ENCODE data around the gene CNNM3.

The CNNM3 gene

GRCh38 chr2:96815326-96816126 is 542 bp upstream of the CNNM3 start:
- peak overlapping the region; percentile 96 for H3K4me2 ChIP-seq (ENCODE audit: low read length)
- H3K9me3 ChIP-seq (ENCODE audit: insufficient read depth, low read length), result no peaks in the 10 kb centered on the region
- peak overlapping the region; percentile 85 for H3K4me3 ChIP-seq (ENCODE audit: low read length)
- H3K36me3 ChIP-seq (replicated peaks; ENCODE audit: low read depth, low read length), result peaks cover 4% of the 10 kb centered on the region
- peak overlapping the region; percentile 64 for H3K9ac ChIP-seq (ENCODE audit: low read length)
- H3K79me2 ChIP-seq (ENCODE audit: low read length), result peaks cover 22% of the 10 kb centered on the region
- TF ChIP-seq CTCF (IDR thresholded peaks at IDR 0.05; ENCODE audit: low read depth, low read length) (no peak), EZH2phosphoT487 (IDR thresholded peaks at IDR 0.05; ENCODE audit: low read depth) (no peak)
- peaks cover 13% of the 10 kb centered on the region for H3K4me1 ChIP-seq (ENCODE audit: low read length)
- H3K27me3 ChIP-seq (ENCODE audit: low read depth, low read length), result no peaks in the 10 kb centered on the region
- peak overlapping the region; percentile 91 for H2AFZ ChIP-seq (ENCODE audit: low read depth, low read length)
- peaks cover 20% of the 10 kb centered on the region; the same call in 1 of the 2 replicates for H4K20me1 ChIP-seq (ENCODE audit: insufficient read depth, low read length)
- H3K27ac ChIP-seq (ENCODE audit: low read length), result no peak overlapping the region

GRCh38 chr2:96816836-96817702 is 1.0 kb downstream of the CNNM3 start:
- Histone ChIP-seq H3K9me3 (ENCODE audit: insufficient read depth, low read length) (no peaks in the 10 kb centered on the region), H4K20me1 (ENCODE audit: insufficient read depth, low read length) (peaks cover 20% of the 10 kb centered on the region; the same call in 1 of the 2 replicates), H3K4me2 (ENCODE audit: low read length) (peak overlapping the region; percentile 83), H3K36me3 (replicated peaks; ENCODE audit: low read depth, low read length) (peaks cover 6% of the 10 kb centered on the region), H3K79me2 (ENCODE audit: low read length) (peaks cover 29% of the 10 kb centered on the region), H3K9ac (ENCODE audit: low read length) (peak overlapping the region; percentile 59), H3K27me3 (ENCODE audit: low read depth, low read length) (no peaks in the 10 kb centered on the region), H2AFZ (ENCODE audit: low read depth, low read length) (no peak overlapping the region), H3K4me3 (ENCODE audit: low read length) (peak overlapping the region; percentile 85), H3K4me1 (ENCODE audit: low read length) (peaks cover 13% of the 10 kb centered on the region), H3K27ac (ENCODE audit: low read length) (no peak overlapping the region)
- TF ChIP-seq EZH2phosphoT487 (IDR thresholded peaks at IDR 0.05; ENCODE audit: low read depth), result no peak

- Histone ChIP-seq H2AFZ (ENCODE audit: low read depth, low read length) (no peak overlapping the region), H3K36me3 (replicated peaks; ENCODE audit: low read depth, low read length) (peaks cover 6% of the 10 kb centered on the region), H3K27me3 (ENCODE audit: low read depth, low read length) (no peaks in the 10 kb centered on the region), H3K4me2 (ENCODE audit: low read length) (peak overlapping the region; percentile 83), H3K9me3 (ENCODE audit: insufficient read depth, low read length) (no peaks in the 10 kb centered on the region), H3K9ac (ENCODE audit: low read length) (no peak overlapping the region), H3K4me3 (ENCODE audit: low read length) (peak overlapping the region; percentile 85; the same call in 1 of the 2 replicates), H3K79me2 (ENCODE audit: low read length) (peaks cover 32% of the 10 kb centered on the region), H3K4me1 (ENCODE audit: low read length) (peaks cover 13% of the 10 kb centered on the region), H4K20me1 (ENCODE audit: insufficient read depth, low read length) (peaks cover 20% of the 10 kb centered on the region; the same call in 1 of the 2 replicates), H3K27ac (ENCODE audit: low read length) (no peak overlapping the region)
- TF ChIP-seq CTCF (IDR thresholded peaks at IDR 0.05; ENCODE audit: low read depth, low read length) (no peak), EZH2phosphoT487 (IDR thresholded peaks at IDR 0.05; ENCODE audit: low read depth) (no peak)
These were observed 1.8 kb downstream of the CNNM3 start for GRCh38 chr2:96817882-96818281.

- peaks cover 20% of the 10 kb centered on the region; the same call in 1 of the 2 replicates for H4K20me1 ChIP-seq (ENCODE audit: insufficient read depth, low read length)
- H3K27me3 ChIP-seq (ENCODE audit: low read depth, low read length), result no peaks in the 10 kb centered on the region
- H2AFZ ChIP-seq (ENCODE audit: low read depth, low read length), result no peak overlapping the region
- H3K4me2 ChIP-seq (ENCODE audit: low read length), result no peak overlapping the region
- H3K27ac ChIP-seq (ENCODE audit: low read length), result no peak overlapping the region
- H3K36me3 ChIP-seq (replicated peaks; ENCODE audit: low read depth, low read length), result peaks cover 6% of the 10 kb centered on the region
- H3K9me3 ChIP-seq (ENCODE audit: insufficient read depth, low read length), result no peaks in the 10 kb centered on the region
- H3K79me2 ChIP-seq (ENCODE audit: low read length), result peaks cover 36% of the 10 kb centered on the region
- H3K4me1 ChIP-seq (ENCODE audit: low read length), result peaks cover 13% of the 10 kb centered on the region
- no peak for TF ChIP-seq CTCF (IDR thresholded peaks at IDR 0.05; ENCODE audit: low read depth, low read length)
- no peak for TF ChIP-seq EZH2phosphoT487 (IDR thresholded peaks at IDR 0.05; ENCODE audit: low read depth)
- no peak overlapping the region for H3K9ac ChIP-seq (ENCODE audit: low read length)
- H3K4me3 ChIP-seq (ENCODE audit: low read length), result no peak overlapping the region
These were observed 3.2 kb downstream of the CNNM3 start for GRCh38 chr2:96819128-96819875.
